Thoracic aorta (tissue), 2 donors: ENCODE measurements around the gene FER1L5. TPM values are rescaled to one million over a fixed set of nuclear protein-coding genes. Genes with fewer than 3 reads are reported as not detected.
"Not testable (repeated sequence)": the region's sequence is repeated elsewhere in the genome, so short reads cannot be mapped to it uniquely, and the experiment has no call there.

Experiments used
- ATAC-seq: fragments of 150-250 bp; one replicate; pipeline ENCODE4 v1.8.0; 2017; ENCODE audit warnings: low read depth; ENCODE audit not compliant: insufficient number of reproducible peaks, low FRiP score
- DNase-seq: peaks from one replicate; pipeline ENCODE4 v3.0.0-alpha.2; 2020; ENCODE audit warnings: low spot score
- H3K27ac ChIP-seq, 2 donors: fragments of 200-600 bp; sonication (generic); 1 replicate in 1 of 2; 2 replicates in 1 of 2; pipeline ENCODE4 v1.5.1; 2016; ENCODE audit warnings: mild to moderate bottlenecking in 2 of 2, moderate library complexity in 2 of 2
- H3K27me3 ChIP-seq: fragments of 200-600 bp; sonication (generic); replicated peaks from 2 replicates; pipeline ENCODE4 v1.6.0; 2016; ENCODE audit warnings: mild to moderate bottlenecking; ENCODE audit not compliant: insufficient read depth
- H3K36me3 ChIP-seq: fragments of 200-600 bp; sonication (generic); one replicate; pipeline ENCODE4 v1.5.1; 2016
- H3K4me1 ChIP-seq, 2 donors: fragments of 200-600 bp; sonication (generic); 1 replicate in 1 of 2; 2 replicates in 1 of 2; pipeline versions ENCODE4 v1.5.1 to v1.6.0; 2016; ENCODE audit warnings: low read depth in 2 of 2, mild to moderate bottlenecking in 1 of 2; ENCODE audit not compliant: control insufficient read depth in 1 of 2
- H3K4me3 ChIP-seq: fragments of 200-600 bp; sonication (generic); 2 replicates; pipeline ENCODE4 v1.5.1; 2016; ENCODE audit warnings: mild to moderate bottlenecking
- H3K9me3 ChIP-seq: fragments of 200-600 bp; sonication (generic); 2 replicates; pipeline ENCODE4 v1.5.1; 2016
- CTCF ChIP-seq: fragments of 200-600 bp; sonication (generic); IDR thresholded peaks from one replicate; pipeline ENCODE4 v1.5.1; 2019; ENCODE audit warnings: antibody characterized with exemption
- total RNA-seq, 2 donors: library from RNA; depleted of rRNA; stranded (reverse); fragments of >200 nt; gene quantifications; one replicate each; pipeline versions ENCODE4 v1.1.0 to v1.2.3, GENCODE V29; 2016

Gene FER1L5
- total RNA-seq, 2 donors from 2014 or later, result not detected

GRCh38 chr2:96665083-96665569 lies 22.6 kb downstream of the FER1L5 start:
- Histone ChIP-seq H3K9me3 (no peaks in the 10 kb centered on the region), H3K27ac (peak overlapping the region; percentile 83 to 89), H3K4me1 (peaks cover 13 to 18% of the 10 kb centered on the region in 2 donors), H3K27me3 (no peaks in the 10 kb centered on the region), H3K36me3 (no peaks in the 10 kb centered on the region), H3K4me3 (peak overlapping the region; percentile 8)
- TF ChIP-seq CTCF, result no peak
- peak; percentile 100 for ATAC-seq
- peak; percentile 36 for DNase-seq

- not testable (repeated sequence) for DNase-seq, H3K27me3 ChIP-seq, H3K9me3 ChIP-seq, H3K4me3 ChIP-seq, H3K36me3 ChIP-seq, ATAC-seq
- peak overlapping the region; percentile 83 to 89 for H3K27ac ChIP-seq
- H3K4me1 ChIP-seq, result peaks cover 13 to 18% of the 10 kb centered on the region in 2 donors
These were observed 23.2 kb downstream of the FER1L5 start for GRCh38 chr2:96665717-96666116.

GRCh38 chr2:96668771-96669170 lies 26.2 kb downstream of the FER1L5 start:
- DNase-seq (no peak), ATAC-seq (no peak)
- H3K9me3 ChIP-seq, result no peaks in the 10 kb centered on the region
- no peak for TF ChIP-seq CTCF
- no peaks in the 10 kb centered on the region for H3K36me3 ChIP-seq
- H3K4me3 ChIP-seq, result no peak overlapping the region
- H3K27me3 ChIP-seq, result no peaks in the 10 kb centered on the region
- H3K27ac ChIP-seq, result no peak overlapping the region
- H3K4me1 ChIP-seq, result peaks cover 13 to 18% of the 10 kb centered on the region in 2 donors

- Histone ChIP-seq H3K36me3 (no peaks in the 10 kb centered on the region), H3K9me3 (no peaks in the 10 kb centered on the region), H3K4me3 (no peak overlapping the region), H3K27ac (no peak overlapping the region), H3K4me1 (peaks cover 12 to 15% of the 10 kb centered on the region in 2 donors), H3K27me3 (no peaks in the 10 kb centered on the region)
- no peak for ATAC-seq
- no peak for DNase-seq
- TF ChIP-seq CTCF, result no peak
These were observed 27.1 kb downstream of the FER1L5 start for GRCh38 chr2:96669539-96670215.

GRCh38 chr2:96679848-96680247 lies 37.3 kb downstream of the FER1L5 start:
- no peak for ATAC-seq
- DNase-seq, result no peak
- no peaks in the 10 kb centered on the region for H3K36me3 ChIP-seq
- no peaks in the 10 kb centered on the region for H3K9me3 ChIP-seq
- TF ChIP-seq CTCF, result no peak
- H3K4me3 ChIP-seq, result peak overlapping the region; percentile 49
- no peaks in the 10 kb centered on the region for H3K27me3 ChIP-seq
- H3K4me1 ChIP-seq, result peaks cover 11 to 28% of the 10 kb centered on the region in 2 donors
- H3K27ac ChIP-seq, result no peak overlapping the region
